Stomach (tissue), 4 donors: ENCODE results near the gene MOB2.
A peak's percentile ranks its signal among the peaks of the same experiment; 100 is the strongest.

Experiments
- POLR2A ChIP-seq, 4 donors: fragments of 450-650 bp; IDR thresholded peaks; one replicate each; pipeline ENCODE4 v1.6.1; 2016; ENCODE audit warnings: antibody characterized with exemption in 4 of 4, control low read depth in 2 of 4, mild to moderate bottlenecking in 1 of 4, moderate library complexity in 1 of 4
- TF ChIP-seq, protein P1 (sequence below), 7 experiments: fragments of 450-650 bp in 4 of 7; fragments of 200-600 bp in 3 of 7; sonication (generic) in 3 of 7; IDR thresholded peaks; one replicate each; pipeline ENCODE4 v1.5.1; 2016 to 2019; ENCODE audit warnings: antibody characterized with exemption in 7 of 7, control low read depth in 2 of 7, mild to moderate bottlenecking in 1 of 7

GRCh38 chr11:1453611-1454034 lies 33.0 kb downstream of the MOB2 start:
- TF ChIP-seq, protein P1, sequence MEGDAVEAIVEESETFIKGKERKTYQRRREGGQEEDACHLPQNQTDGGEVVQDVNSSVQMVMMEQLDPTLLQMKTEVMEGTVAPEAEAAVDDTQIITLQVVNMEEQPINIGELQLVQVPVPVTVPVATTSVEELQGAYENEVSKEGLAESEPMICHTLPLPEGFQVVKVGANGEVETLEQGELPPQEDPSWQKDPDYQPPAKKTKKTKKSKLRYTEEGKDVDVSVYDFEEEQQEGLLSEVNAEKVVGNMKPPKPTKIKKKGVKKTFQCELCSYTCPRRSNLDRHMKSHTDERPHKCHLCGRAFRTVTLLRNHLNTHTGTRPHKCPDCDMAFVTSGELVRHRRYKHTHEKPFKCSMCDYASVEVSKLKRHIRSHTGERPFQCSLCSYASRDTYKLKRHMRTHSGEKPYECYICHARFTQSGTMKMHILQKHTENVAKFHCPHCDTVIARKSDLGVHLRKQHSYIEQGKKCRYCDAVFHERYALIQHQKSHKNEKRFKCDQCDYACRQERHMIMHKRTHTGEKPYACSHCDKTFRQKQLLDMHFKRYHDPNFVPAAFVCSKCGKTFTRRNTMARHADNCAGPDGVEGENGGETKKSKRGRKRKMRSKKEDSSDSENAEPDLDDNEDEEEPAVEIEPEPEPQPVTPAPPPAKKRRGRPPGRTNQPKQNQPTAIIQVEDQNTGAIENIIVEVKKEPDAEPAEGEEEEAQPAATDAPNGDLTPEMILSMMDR (IDR thresholded peaks at IDR 0.05): peak in 5 of 7 experiments; percentile 26 to 50 (median 45)
- TF ChIP-seq POLR2A (IDR thresholded peaks at IDR 0.05): no peak
